Stimulated activated CD8-positive, alpha-beta memory T cell treated with anti-CD3 and anti-CD28 coated beads, Interleukin-4, amount 100 ng/mL, for 24 hours (primary cell): ENCODE measurements around the gene NTSR2.
"Not testable (repeated sequence)": the region's sequence is repeated elsewhere in the genome, so short reads cannot be mapped to it uniquely, and the experiment has no call there.

Source experiments
- DNase-seq: peaks from one replicate; pipeline ENCODE4 v3.0.0-alpha.2; 2020; ENCODE audit warnings: low read depth

The NTSR2 gene

DNA sequence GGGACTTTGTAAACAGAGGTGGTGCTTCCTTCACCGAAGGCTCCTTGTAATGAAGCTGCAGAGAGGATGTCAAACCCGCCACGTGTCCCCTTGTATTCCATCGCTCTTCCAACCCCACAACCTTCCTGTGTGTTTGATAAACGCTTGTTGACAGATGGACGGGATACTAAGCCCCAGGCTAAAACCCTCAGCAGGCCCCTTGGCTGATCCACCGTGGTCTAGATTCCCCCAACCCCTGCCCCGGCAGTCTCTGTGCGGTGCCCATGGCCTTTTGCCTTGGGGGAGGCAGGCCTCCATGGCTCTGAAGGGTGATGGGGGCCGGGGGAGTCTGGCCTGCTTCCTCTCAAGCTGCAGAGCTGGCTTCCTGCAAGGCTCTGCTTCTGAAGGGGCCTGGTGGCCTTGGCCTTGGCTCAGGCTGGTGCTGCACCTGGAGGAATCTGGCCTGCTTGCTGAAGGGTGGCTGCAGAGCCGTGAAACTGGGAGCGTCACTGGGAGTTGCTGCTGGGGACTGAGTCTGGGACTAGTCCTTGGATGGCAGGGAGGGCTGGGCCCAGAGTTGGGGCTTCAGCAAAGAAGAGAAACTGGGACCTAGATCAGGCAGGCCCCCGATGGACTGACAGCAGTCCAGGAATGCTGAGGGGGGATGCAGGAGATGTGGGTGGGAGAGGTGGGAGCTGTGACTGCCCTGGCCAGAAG is 9.6 kb upstream of the NTSR2 start:
- no peak for DNase-seq

DNA sequence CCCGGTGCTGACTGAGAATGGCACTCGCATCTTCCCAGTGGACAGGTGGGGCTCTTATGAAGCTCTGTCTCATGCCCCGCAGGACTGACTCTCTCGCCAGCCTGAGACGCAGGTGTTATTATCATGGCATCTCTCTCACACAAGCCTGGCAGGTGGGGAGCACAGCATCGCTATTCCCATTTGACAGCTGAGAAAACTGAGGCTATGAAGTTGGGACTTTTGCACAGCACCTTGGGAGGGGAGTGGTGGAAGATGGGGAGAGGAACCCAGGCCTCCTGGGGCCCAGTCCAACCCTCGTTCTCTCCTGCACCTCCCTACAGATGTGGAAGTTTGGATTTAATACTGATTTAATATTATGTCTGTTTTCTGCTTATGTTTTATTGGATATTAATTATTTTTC is 9.0 kb upstream of the NTSR2 start:
- DNase-seq = no peak

DNA sequence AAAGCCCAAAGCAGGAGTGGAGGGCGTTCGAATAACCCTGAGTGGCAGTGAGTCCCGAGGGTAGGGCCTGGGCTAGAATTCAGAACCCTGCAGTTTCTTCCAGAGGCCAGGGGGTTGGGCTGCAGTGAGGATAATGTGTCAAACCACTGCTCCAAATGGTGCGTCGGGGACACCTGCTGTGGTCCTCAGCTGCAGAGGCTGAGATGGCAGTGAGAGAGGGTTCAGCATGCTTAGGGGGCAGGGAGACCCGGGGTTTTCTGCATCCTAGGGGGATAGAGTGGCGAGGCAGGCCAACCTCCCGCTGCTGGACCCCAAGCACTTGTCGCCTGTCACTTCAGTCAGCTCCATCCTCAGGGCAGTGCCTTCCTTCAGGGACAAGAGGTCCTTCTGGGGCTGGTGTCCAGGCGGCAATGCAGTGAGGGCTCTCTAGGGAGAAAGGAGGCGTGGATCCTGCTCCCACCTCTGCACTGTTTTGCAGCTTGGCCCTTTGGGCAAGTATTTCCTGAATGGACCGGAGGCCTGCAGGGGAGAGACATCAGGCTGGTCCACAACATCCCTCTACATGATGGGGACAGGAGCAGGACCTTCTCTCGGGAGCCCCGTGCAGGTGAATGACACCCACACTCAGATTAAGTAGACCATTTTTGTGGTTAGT is 8.4 kb upstream of the NTSR2 start:
- DNase-seq = no peak

DNA sequence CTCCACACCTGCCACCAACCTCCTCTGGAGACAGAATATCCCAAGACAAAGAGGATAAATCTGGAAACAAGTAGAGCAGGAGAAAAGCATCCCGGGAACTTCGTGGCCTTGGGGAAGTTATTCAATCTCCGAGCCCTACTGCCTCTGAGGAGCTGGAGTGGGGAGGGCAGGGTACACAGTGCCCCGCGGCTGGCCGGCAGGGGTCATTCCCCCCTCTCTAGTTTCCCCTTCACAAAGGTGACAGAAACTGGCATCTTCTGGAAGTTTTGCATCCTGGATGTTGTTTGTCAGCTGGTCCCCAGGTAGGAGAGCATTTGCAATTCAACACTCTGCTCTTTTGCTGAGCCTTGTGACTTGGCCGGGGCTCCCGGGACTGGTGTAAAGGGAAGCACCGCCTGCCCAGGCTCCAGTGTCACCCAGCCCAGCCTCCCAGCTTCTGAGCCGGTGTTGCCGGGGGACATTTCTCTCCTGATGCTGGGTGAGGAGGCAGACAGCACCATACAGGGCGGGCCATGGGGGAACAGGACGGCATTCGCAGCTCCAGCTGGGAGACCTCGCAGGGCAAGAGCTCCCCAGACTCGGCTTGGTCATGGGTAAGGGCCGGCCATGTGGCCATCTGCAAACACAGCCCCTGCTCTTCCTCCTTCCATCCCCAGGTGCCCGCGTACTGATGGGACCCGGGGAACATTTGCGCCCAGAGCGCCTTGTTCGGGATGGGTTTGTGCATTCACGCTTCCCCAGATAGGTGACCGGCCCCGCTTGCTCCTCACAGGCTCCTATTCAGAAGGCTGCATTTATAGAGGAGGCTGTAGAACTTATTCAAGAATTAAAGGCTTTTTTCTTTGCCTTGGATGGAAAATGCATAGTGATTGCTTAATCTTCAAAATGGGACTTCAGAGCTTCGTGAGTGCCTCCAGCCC is 7.4 kb upstream of the NTSR2 start:
- DNase-seq = no peak

DNA sequence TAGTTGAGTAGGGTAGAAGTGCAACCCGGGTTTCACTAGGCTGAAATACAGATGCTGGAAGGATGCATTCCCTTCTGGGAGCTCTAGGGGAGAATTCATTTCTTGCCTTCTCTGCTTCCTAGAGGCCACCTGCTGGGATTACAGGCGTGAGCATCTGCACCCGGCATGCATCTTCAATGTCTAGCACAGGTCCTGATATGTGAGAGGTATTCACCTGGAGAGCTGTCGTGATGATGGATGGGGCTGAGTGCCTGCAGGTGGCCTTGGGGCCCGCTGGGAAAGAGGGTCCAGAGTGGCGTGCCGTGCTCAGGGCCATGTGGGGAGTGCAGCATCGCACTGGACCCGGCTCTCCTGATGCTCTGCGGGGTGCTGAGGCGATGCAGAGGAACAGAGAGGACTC is 6.6 kb upstream of the NTSR2 start:
- no peak for DNase-seq

DNA sequence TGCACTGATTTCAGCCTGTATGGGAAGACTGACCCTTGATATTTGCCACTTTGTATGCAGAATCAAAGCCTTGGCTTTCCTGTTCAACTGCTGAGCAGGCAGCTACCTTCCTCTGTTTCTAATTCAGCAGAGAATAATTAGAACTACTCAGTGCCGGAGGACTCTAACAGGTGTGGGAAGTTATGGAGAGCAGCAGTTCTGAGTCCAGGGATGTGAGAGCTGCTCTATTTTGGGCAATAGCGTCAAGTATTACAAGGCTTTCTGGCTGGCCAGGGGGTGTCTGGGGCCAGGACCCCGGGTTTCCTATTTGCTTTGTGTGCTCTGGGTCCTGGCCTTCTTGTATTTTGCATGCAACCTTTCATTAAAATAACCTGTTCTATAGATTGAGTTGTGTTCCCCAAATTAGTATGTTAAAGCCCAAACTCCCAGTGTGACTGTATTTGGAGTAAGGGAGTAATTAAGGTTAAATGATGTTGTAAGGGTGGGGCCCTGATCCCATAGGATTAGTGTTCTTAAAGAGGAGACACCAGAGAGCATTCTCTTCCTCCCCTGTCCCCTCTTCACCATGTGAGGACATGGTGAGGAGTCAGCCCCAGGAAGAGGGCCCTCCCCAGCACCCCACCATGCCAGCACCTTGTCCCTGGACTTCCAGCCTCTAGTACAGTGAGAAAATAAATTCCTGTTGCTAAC is 5.6 kb upstream of the NTSR2 start:
- DNase-seq = no peak

DNA sequence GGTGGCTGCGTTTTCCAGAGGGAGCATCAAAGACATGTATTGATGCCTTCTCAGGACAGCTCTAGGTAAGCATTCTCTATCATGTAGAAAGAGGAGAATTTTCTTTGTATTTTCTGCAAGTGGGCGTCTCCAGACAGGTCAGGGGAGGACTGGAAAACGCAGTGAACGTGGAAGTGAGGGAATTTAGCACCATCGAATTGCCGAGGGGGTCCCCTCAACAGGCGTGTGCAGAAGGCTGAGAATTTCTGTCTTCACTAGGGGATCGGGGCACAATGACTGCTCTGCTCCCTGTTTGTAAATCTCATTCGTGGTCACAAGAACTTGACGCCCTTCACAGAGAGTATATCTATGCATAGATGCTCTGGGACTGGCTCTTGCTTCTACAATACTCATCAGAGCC is 5.0 kb upstream of the NTSR2 start:
- no peak for DNase-seq

DNA sequence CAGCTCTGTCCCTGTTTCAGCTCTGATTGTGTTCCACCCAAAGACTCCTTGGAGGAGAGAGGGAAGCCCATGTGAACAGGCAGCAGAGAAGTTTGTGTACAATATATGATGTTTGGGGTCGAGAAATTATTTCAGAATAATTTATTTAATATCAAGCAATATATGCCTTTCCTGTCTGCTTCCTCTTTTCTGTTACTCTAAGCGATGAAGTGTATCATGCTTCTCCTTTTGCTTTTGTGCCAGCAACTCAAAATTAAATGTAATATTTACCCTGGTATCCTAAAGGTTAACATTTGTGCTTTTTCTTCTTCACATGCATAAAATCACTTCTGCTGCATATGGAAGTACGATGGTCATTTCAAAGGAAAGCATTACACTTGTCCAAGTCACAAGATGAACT is 2.4 kb upstream of the NTSR2 start:
- DNase-seq = no peak

DNA sequence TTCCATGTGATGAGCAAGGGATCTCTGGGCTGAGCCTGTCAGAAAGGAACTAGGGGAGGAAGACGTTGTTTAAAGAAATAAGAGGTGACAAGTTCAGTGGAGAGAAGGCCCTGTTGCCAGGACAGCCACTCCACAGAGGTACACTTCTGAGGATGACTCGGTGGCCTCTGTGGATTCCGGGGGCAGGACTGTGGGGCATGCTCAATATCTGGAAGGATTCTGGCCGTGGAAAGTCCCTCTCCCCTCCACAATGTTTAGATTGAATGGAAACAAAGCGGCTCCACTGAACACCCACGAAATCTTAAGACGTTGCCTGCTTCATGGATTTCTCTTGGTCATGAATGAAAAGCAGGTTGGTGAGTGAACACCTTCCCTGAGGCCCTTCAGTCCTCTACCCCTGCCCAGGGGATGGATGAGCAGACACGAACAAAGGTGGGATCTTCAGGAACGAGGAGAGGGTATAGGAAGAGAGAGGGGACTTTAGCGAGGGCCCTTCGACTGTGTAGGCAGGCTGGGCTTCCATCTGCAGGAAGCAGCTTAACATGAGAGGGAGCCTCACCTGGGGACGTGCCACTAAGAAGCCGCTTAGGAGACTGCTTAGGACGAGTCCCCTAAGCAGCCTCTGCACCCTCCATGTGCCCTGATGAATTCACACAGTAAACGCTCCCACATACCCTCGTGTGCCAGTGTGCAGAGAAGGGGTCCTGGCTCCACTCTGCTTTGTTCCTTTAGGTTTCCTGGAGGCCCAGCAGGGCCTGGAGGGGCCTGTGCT is 1.9 kb downstream of the NTSR2 start:
- no peak for DNase-seq

DNA sequence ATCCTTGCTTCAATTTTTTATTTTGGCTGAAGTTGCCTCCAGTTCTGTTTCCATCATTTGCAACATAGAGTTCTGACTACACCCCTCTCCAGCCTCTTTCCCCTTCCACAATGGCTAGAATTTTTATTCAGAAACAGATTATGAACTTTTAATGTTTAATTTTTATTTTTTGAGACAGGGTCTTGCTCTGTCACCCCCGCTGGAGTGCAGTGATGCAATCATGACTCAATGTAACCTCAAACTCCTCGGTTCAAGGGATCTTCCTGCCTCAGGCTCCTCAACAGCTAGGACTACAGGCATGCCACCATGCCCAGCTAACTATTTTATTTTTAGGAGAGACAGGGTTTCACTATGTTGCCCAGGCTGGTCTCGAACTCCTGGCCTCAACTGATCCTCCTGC is 2.8 kb downstream of the NTSR2 start:
- DNase-seq = no peak

DNA sequence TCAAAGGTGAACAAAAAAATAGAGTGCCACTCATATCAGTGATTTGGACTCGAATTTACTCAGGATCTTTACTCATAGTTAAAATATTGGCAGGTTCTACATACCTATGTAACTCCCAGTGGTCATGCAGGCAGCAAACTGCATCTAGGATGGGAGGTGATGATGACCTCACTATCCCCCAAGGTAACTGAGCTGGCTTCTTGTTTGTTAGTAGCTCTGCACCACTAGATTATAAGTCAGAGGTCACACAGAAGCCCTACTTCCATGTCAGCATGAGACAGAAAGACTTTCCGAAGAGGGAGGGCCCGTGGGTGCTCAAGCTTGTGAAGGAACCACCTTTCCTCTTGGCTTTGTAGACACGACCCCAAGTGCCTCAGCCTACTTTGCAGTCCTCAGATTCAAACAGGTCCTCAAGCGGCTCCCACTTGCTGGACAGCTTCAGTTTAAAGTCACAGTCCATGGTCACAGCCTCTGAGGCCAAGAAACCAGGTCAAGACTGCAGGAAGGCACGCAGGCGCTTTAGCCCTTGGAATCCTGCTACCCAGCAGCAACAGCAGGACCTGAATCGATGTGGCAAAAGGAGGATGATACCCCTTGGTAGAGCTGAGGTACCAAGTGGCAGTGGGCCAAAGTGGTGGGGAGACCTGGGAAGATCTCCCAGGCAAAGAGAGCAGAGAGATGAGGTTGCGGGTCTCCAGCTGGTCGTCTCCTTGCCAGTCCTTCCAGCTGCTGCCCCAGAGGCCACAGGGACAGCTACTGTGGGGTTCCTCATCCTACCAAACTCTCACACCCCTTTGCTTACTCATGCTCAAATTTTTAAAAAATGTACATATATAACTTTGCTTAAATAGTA is 4.3 kb downstream of the NTSR2 start:
- no peak for DNase-seq

DNA sequence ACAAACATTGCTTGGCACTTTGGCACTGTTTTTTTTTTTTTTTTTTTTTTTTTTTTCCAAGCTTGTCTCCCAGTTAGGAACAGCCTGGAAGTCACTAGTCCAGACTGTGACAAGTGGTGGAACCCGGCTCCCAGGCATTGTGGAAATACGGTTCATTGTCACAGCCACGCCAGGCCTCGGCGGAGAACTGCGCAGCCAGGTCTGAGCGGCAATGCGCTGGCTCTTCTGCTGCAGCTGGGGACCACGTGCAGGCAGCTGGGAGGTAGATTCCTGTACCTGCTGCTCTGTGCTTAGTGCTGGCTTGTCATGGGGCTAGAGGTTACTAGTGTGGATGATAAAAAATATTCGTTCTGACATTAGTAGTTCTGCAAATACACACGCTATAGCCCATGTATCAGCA is 5.0 kb downstream of the NTSR2 start:
- DNase-seq = no peak

DNA sequence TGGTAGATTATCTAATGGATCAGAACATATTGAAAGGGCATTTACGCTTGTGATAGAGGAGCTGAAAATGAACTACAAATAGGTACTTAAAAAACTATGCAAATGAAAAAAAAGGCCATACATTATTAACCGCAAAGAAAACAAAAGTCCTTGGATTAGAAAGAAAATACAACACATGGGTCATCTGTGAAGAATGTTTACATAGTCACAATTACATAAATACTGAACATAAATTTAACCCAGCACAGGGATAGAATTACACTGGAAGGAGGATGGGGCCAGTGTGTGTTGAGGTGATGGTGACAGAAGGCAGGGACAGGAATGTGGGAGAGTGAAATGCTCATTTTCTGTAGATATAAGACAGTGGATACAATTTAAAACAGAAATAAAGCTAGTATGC is 6.6 kb downstream of the NTSR2 start:
- no peak for DNase-seq

DNA sequence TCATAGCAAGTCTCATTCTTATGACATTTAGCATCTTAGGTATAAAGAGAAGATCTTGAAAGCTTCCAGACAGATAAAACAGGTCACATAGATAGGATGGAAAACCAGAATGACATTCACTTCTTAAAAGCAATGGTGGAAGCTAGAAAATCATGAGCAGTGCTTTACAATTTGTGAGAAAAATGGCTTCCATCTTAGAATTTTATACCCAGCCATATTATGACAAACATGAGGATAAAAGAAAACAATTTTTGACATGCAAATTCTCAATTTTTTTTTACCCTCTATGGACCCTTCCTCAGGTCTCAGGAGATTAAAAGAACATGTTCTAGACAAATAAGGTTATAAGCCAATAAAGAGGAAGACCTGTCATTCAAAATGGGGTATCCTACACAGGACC is 7.1 kb downstream of the NTSR2 start:
- no peak for DNase-seq

DNA sequence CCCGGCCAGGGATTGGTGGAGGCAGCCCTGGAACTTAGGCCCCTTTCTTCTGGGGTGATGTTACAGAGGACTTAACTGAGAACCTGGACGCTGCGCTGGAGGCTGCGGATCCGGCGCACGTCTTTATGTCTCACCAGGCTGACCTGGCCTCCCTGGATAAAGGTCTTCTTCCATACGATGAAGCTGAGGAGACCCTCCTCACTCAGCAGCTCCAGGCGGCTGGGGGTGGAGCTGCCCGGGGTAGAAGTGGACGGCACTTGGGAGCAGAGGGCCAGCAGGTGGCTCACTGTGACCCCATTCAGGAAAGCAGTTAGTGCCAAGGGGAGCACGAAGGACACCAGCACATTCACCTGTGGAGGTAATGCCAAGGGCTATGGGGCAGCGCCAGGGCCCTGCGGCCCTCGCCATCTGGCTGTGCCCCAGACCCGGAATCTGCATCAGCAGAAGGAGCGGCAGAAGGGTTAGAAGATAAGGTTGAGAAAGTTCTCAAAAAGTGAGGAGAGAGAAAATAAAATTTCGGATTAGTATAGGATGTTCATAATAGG is 8.0 kb downstream of the NTSR2 start:
- no peak for DNase-seq

DNA sequence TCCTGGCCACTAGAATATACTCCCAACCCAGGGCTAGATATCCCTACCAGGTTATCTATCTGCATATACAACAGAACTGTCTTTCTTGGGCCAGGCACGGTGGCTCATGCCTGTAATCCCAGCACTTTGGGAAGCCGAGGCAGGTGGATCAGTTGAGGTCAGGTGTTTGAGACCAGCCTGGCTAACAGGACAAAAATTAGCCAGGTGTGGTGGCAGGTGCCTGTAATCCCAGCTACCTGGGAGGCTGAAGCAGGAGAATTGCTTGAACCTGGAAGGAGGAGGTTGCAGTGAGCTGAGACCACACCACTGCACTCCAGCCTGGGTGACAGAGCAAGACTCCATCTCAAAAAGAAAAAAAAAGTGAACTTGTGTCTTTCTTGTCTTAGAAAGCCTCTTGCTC is 9.6 kb downstream of the NTSR2 start:
- DNase-seq = not testable (repeated sequence)

DNA sequence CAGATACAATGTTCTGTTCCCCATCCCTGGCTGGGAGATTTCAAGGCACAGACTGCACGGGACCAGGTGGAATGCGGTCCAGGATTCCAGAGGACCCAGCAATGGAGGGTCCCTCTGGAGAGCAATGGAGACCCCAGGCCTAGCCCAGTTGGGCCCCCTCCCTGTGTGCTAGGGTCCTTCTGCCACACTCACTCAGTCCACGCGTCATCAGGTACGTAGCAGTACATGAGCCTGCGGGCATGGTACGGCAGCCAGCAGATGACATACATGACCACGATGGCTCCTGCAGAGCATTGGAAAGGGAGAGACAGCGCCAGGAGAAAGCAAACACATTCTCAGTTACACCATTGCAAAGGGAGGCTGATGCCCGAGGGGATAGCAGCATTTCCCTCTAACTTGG is 10.1 kb downstream of the NTSR2 start:
- no peak for DNase-seq

DNA sequence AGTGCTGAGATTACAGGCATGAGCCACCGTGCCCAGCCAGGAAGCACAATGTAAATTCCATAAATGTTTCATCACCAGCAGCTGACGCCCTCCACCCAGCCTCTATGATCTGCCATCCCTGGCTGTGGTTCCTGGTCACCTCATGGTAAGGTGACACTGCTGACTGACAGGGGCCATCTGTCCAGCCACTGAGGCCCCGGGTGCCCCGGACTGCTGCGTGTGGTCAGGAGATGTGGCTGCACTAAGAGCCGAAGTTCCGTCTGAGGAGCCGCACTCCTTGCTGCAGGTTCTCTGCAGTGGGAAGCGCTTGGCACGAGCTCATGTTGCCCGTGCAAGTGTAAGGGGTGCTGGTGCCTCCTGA is 10.9 kb downstream of the NTSR2 start:
- DNase-seq = no peak

DNA sequence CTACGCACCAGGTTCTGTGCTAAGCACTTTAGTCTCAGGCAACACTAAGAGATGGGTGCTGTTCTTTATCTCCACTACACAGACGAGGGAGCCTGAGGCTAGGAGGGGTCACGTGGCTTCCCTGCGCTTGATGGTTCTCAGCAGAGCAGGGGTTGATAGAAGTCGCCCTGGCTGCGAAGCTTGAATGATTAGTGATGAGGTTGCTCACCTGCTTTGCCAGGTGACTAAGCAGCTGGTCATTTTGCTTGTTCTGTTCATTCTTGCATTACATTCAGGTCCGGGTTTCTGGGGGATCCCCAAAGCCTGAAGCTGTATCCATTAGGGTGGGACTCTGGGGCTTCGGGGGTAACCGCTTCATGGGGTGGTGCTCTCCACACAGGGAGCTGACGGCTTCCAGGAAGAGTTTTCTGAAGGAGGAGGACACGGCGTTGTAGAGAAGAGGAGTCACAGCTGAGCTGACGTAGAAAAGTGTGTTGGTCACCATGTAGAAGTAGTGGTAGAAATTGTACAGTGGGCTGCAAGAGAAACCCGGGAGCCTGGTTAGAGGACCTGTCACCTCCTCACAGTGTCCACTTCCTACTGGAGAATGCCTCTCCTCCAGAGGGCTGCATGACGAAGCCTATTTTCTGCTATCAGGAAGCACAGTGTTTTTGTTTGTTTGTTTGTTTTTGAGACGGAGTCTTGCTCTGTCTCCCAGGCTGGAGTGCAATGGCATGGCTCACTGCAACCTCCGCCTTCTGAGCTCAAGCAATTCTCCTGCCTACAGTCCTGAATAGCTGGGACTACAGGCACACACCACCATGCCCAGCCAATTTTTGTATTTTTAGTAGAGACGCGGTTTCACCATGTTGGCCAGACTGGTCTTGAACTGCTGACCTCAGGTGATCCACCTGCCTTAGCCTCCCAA is 11.5 kb downstream of the NTSR2 start:
- no peak for DNase-seq
